HG03432 (cell line): ENCODE measurements around the gene TOR1AIP1.
"Not testable (repeated sequence)": the region's sequence is repeated elsewhere in the genome, so short reads cannot be mapped to it uniquely, and the experiment has no call there.

Experiments
- ATAC-seq: cut with Tn5 transposase; IDR thresholded peaks from one replicate; pipeline ENCODE4 v1.9.1; 2021; ENCODE audit warnings: mild to moderate bottlenecking, moderate library complexity; ENCODE audit not compliant: unreplicated experiment

Gene TOR1AIP1

GRCh38 chr1:179937668-179938254 is 55.7 kb downstream of the TOR1AIP1 start:
- ATAC-seq = no peak

- no peak for ATAC-seq
Observed at GRCh38 chr1:179938752-179939151, 56.7 kb downstream of the TOR1AIP1 start.

GRCh38 chr1:179939941-179940340 is 57.9 kb downstream of the TOR1AIP1 start:
- ATAC-seq = no peak

GRCh38 chr1:179941454-179941853 is 59.4 kb downstream of the TOR1AIP1 start:
- ATAC-seq = no peak

- ATAC-seq = no peak
Observed at GRCh38 chr1:179950651-179951050, 68.6 kb downstream of the TOR1AIP1 start.

GRCh38 chr1:179951383-179952144 is 69.5 kb downstream of the TOR1AIP1 start:
- no peak for ATAC-seq

GRCh38 chr1:179952186-179952585 is 70.1 kb downstream of the TOR1AIP1 start:
- ATAC-seq = no peak

- ATAC-seq = peak; percentile 8
Observed at GRCh38 chr1:179953974-179954492, 71.9 kb downstream of the TOR1AIP1 start.

- peak; percentile 95 for ATAC-seq
Observed at GRCh38 chr1:179954493-179955286, 72.6 kb downstream of the TOR1AIP1 start, which contains the start of gene CEP350. TSS of gene CEP350 (plus strand) at chr1:179954810. CDS start at chr1:179986182, 31,372 bp downstream.

- ATAC-seq = no peak
Observed at GRCh38 chr1:179955287-179955680, 73.2 kb downstream of the TOR1AIP1 start.

- no peak for ATAC-seq
Observed at GRCh38 chr1:179955731-179956130, 73.6 kb downstream of the TOR1AIP1 start.

- no peak for ATAC-seq
Observed at GRCh38 chr1:179958359-179958758, 76.3 kb downstream of the TOR1AIP1 start.

GRCh38 chr1:179962168-179962567 is 80.1 kb downstream of the TOR1AIP1 start:
- ATAC-seq = not testable (repeated sequence)

- no peak for ATAC-seq
Observed at GRCh38 chr1:179966551-179966950, 84.5 kb downstream of the TOR1AIP1 start.

GRCh38 chr1:179968284-179968993 is 86.4 kb downstream of the TOR1AIP1 start:
- no peak for ATAC-seq

- ATAC-seq = no peak
Observed at GRCh38 chr1:179968994-179969919, 87.2 kb downstream of the TOR1AIP1 start.
